OCI-LY3 (cell line): ENCODE results near the gene DHX29.

Source experiments
- CTCF ChIP-seq: fragments of 200-600, 300-600 bp; sonication (generic); IDR thresholded peaks from 2 replicates; pipeline ENCODE4 v1.5.1; 2014; ENCODE audit warnings: antibody characterized with exemption, low read length, low read depth
- EZH2phosphoT487 ChIP-seq: fragments of 200-600 bp; shearing (Covaris generic); IDR thresholded peaks from 2 replicates; pipeline ENCODE4 v1.6.1; 2018; ENCODE audit warnings: antibody characterized with exemption, mixed run types, low read depth

DNA sequence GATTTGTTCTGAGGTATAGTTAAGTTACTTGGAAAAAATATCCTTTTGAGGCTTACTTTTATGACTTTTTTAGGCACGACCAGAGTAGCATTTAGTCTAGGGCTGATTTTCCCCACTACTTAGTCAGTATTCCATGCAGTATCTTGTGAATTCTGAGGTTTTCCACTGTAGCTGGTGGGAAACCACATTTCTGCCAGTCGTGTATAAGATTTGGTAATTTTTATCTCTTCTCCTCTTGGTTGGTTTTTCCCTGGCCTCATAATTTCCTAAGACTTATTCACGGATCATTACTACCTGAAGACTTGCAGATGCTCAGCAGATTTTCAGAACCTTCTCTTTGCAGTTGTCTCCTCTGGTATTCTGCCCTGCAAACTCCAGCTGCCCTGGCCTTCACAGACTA lies 23.8 kb upstream of the DHX29 start:
- TF ChIP-seq CTCF (no peak), EZH2phosphoT487 (no peak)
